ENCODE measurements around the gene KIFC3.

KIFC3 gene

GRCh38 chr16:57762365-57763040, 39.8 kb downstream of the KIFC3 start:
- DNase-seq: no peak

- DNase-seq: no peak
These were observed 40.3 kb downstream of the KIFC3 start for GRCh38 chr16:57761957-57762356.

GRCh38 chr16:57761301-57761700, 41.0 kb downstream of the KIFC3 start:
- DNase-seq: no peak

DNA sequence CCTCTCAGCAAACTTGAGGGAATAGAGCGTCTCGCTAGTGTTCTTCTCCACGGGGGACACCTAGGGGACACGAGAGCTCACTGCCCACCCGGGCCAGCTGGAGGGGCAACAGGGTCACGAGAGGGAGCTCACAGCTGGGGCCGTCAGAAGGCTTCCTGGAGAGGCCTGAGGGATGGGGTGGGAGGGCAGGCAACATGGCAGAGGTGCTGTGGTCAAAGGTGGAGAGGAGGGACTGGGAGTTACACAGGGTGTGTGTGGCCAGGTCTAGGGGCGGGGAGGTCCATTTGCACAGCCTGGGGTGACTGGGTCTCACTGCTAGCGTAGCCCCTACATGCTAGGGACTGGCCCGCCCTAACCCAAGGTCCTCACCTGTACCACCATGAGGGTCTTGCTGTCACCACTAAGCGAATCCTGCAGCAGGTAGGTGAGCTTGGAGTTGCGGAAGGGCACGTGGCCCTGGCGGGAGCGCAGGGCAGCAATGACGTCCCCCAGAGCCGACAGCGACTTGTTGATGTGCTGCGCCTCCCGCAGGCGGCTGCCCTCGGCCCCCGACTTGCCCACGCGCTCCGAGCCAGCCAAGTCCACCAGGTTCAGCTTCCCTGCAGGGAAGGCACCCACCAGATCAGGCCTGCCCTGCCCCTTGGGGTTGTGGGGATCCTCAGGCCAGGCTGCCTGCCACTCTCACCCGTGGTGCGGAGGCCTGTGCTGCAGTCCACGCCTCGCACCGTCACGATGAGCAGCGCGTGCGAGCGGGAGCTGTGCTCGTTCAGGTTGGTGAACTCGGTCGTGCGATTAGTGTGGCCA, 41.7 kb downstream of the KIFC3 start:
- DNase-seq: no peak

- no peak for DNase-seq
These were observed 42.5 kb downstream of the KIFC3 start for GRCh38 chr16:57759541-57760356.

DNA sequence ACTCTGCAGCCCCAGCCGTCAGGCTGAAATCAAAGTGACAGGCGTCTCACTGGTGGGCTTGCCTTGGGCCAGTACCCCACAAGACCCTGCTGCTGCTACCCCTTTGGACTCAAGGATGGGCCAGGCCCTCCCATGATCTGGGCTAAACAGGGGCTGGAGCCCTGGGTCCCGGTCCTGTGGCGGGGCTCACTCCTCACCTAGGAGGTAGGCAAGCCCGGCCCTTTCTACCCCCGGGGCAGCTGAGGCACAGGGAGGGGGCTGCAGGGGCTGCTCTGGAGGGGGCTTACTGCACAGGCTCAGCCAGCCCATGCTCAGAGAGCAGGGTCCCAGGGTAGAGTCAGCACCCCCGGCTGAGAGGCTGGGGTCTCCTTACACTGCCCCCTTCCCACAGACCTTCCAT, 43.2 kb downstream of the KIFC3 start:
- DNase-seq: no peak

DNA sequence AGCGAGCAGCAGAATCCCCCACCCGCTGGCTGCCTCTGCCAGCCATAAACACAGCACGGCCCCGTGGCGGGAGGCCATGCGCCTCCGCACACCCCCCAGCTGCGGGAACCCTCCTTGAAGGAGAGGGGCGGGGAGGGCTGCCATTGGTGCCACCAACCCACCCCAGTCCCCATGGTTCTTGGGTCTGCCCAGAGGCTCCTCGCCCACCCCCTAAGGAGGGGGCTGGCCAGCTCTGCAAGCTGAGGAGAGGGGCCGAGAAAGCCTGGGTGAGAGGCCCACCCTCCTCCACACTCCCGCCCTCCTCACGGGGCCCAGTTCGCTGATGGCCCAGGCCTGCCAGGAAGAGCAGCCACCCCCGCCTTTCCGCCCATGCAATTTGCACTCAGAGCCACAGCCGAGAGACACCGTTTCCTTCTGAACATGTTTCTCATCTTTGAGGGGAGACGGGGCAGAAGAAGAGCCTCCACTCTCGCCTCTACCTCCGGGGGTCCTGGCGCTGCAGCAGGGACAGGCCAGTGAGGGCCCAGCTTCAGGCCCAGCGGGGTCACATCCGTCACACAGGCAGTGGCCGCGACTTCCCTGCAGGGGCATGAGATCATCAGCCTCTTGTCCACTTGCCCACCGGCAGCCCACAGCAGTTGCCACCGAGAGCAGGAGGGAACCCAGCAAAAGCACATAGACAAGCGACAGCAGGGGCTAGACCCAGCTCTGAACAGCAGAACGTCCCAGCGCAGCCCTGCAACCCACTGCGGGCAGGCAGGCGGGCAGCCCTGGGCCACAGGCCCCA, 43.8 kb downstream of the KIFC3 start:
- DNase-seq: no peak

- no peak for DNase-seq
These were observed 44.4 kb downstream of the KIFC3 start for GRCh38 chr16:57757883-57758282.

DNA sequence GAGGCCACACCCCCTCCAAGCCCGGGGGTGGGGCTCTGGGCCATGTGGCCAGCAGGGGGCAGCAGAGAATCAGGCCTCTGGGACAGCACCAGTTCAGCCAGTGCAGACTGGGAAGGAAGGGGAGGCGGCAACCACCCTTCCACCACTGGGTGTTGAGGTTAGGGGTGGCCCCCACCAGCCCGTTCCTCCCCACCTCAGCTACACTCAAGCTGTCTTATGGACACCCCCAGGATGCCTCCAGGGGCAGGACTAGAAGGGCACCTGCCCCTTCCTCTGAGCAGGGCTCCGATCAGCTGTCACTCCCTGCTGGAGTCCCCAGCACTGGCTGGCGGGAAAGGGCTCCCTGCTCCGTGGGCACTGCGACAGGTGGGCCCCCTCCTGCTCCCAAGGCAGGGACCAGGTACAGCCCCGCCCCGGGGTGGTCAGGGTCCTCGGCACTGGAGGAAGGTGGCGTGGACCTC, 44.9 kb downstream of the KIFC3 start:
- DNase-seq: peak; percentile 7

GRCh38 chr16:57756424-57757325, 45.6 kb downstream of the KIFC3 start:
- no peak for DNase-seq

DNA sequence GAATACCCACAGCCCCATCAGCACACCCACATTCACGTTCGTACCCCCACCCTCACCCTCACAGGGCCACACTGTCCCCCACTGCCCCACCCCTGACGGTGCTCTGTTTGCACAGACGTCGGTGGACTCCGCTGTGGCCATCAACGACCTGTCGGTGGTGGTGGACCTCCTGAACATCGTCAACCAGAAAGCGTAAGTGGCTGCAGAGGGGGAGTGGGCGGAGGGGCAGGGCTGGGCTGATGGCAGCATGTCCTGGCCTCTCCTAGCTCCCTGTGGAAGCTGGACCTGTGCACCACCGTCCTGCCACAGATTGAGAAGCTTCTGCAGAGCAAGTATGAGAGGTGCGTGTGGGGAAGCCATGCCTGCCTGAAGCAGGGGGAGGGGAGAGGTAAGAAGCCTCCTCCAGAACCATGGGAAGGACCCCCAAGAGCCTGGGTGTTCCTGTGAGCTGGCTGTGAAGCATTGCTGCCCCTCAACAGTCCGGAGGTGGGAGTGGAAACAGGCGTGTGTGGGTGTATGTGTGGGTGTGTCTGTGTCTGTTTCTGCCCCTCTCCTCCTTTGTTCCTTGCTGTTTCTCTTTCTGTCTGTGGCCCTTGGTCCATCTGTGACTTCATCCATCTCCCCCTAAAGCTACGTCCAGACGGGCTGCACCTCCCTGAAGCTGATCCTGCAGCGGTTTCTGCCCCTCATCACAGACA, 46.4 kb downstream of the KIFC3 start:
- DNase-seq: no peak

DNA sequence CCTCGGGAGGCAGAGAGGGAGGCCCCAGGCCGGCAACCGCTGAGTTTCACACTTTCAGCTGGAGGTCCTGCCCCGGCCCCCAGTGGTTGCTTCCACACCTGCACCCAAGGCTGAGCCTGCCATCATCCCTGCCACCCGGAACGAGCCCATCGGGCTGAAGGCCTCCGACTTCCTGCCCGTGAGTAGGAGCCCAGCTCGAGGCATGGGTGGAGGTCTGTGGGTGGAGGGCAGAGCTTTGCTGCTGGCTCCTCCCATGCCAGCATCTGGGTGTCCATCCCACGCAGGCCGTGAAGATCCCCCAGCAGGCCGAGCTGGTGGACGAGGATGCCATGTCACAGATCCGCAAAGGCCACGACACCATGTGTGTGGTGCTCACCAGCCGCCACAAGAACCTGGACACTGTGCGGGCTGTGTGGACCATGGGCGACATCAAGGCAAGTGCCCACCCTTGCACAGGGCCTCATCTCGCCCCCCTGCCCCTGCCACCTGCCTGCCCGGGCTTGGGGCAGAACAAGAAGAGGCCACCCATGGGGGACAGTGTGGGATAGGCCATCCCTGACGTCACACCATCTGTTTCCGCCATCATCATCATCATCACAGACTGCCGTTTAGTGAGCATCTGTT, 47.1 kb downstream of the KIFC3 start:
- no peak for DNase-seq

- no peak for DNase-seq
These were observed 47.8 kb downstream of the KIFC3 start for GRCh38 chr16:57754354-57755060.

DNA sequence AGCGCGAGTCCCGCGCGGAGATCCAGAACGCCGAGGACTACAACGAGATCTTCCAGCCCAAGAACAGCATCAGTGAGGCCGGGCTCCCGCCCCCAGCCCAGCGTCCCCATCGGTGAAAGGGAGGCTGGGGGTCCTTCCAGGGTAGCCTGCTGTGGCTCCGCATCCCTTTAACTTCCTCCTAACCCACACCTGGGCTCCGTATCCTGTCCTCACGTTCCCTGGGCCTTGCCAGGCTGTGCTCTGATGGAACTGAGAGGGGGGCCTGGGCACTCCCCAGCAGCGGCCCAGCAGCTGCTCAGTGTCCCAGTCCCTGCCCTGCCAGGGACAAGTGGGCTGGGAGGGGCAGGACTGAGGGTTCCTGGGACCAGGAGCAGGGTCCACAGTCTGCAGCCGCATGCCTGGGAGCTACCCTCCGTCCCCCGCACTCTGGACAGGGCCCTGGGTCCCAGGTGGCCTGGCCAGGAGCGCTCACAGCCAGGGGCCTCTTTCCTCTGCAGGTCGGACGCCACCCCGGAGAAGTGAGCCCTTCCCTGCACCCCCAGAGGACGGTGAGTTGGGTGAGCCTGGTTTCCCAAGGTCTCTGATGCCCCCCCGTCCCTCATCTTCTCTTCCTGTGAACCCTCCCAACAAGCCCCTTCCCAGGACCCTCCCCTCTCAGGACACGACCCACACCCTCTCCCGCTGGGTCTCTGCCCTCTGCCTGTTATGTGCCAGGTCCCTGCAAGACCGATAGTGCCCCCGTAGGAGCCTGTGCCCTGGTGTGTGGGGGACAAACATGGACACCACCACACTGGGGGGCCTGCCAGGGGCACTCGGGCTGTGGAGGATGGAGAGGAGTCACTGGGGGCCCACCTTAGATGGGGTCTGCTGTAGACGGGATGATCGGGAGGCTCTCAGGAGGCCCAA, 48.6 kb downstream of the KIFC3 start:
- no peak for DNase-seq

DNA sequence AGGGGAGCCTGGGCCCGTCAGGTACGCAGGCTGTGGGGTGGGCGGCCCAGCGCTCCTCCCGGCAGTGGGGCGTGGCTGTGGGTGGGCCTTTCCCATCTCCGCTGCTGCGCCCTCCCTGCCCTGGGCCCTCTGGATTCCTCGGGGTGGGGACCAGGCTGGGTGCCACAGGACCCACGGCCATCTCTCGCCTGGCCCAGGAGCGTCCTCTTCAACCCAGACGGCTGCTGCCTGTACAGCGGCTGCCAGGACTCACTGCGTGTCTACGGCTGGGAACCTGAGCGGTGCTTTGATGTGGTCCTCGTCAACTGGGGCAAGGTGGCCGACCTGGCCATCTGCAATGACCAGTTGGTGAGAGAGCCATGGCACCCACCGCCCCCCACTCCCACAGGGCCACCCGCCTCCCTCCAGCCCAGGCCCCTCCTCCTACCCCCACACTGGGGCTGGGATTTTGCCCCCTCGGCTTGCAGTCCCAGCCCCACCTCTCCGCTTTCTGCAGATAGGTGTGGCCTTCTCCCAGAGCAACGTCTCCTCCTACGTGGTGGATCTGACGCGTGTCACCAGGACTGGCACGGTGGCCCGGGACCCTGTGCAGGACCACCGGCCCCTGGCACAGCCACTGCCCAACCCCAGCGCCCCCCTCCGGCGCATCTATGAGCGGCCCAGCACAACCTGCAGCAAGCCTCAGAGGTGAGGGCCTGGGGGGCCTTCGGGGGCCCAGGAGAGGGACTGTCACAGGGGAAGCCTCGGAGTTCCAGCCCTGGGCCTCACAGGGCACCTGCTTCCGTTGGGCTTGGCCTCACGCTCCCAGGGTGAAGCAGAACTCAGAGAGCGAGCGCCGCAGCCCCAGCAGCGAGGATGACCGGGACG, 49.5 kb downstream of the KIFC3 start:
- no peak for DNase-seq

GRCh38 chr16:57752203-57752580, 50.1 kb downstream of the KIFC3 start:
- no peak for DNase-seq

DNA sequence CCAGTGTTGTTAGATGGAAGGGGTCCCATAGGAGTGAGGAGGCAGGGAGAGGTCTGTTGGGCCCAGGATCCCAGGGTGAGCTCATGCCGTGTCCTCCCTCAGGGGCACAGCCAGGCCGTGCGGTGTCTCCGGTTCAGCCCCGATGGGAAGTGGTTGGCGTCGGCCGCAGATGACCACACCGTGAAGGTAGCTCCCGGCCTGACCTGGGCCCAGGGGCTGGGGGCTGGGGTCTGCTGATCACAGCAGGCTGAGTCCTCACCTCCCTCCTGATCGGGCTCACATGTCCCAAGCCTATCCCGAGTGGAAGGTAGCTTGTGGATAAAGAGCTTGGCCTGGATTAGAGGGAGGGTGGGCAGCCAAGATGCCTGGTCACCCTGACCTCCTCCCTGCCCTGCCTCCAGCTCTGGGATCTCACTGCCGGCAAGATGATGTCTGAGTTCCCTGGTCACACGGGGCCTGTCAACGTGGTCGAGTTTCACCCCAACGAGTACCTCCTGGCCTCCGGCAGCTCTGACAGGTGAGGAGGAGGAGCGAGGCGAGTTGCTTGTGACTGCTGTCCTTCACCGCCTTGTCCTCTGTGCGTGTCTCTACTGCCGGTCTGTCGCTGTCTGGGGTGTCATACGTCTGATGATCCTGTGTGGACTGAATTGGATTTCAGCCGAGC, 50.6 kb downstream of the KIFC3 start:
- no peak for DNase-seq
